T-helper 9 cell (primary cell): ENCODE results near the gene NRXN3.
"Not testable (repeated sequence)": the region's sequence is repeated elsewhere in the genome, so short reads cannot be mapped to it uniquely, and the experiment has no call there.

Experiments
- DNase-seq: peaks from one replicate; pipeline ENCODE4 v3.0.0-alpha.2; 2020

NRXN3 gene

GRCh38 chr14:78968265-78968664 lies 798.1 kb downstream of the NRXN3 start:
- no peak for DNase-seq

- DNase-seq = no peak
These were observed 800.5 kb downstream of the NRXN3 start for GRCh38 chr14:78970677-78971076.

GRCh38 chr14:78972440-78972839 lies 802.3 kb downstream of the NRXN3 start:
- DNase-seq = no peak

- DNase-seq = no peak
These were observed 804.5 kb downstream of the NRXN3 start for GRCh38 chr14:78974691-78975090.

DNA sequence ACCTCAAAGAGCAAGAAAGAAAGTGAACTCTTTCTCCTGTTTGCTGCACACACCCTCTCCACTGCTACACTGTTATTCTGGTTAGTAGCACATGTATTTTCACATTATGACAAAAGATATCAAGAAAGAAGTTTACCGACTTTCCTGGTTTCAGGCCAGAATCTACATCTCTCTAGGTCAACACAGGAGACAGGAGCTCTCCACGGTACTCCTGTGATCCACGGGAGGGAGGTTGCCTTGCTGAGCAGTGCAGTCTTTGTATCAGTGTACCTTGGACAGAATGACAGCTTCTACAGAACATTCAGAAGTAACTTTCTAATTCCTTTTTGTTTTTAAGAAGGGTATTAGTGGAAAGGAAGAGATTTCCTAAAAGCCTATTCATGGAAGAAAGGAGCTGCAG lies 805.6 kb downstream of the NRXN3 start:
- no peak for DNase-seq

DNA sequence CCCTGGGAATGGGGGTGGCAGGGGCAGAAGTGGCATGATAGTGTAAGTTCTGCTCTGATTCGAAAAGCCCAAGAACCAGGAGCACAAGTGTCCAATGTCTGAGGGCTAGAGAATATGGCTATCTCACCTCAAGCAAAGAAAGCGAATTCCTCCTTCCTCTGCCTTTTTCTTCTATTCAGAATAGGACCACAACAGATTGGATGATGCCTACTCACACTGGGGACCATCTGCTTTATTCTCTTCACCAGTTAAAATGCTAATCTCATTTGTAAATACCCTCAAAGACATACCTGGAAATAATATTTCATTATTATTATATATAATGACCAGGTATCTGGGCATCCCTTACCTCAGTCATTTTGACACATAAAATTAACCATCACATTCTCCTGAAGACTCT lies 808.7 kb downstream of the NRXN3 start:
- no peak for DNase-seq

DNA sequence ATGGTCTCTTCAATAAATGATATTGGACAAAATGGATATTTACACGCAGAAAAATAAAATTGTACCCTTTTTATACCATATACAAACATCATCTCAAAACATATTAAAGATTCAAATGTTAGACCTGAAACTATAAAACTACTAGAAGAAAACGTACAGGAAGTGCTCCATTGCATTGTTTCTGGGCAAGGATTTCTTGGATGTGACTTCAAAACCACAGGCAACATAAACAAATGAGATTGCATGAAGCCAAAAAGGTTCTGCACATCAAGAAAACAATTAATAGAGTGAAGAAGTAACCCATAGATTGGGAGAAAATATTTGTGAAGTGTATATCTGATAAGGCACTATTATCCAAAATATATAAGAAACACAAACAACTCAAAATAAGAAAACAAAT lies 812.4 kb downstream of the NRXN3 start:
- no peak for DNase-seq

GRCh38 chr14:78983126-78983525 lies 813.0 kb downstream of the NRXN3 start:
- no peak for DNase-seq

GRCh38 chr14:78985668-78986381 lies 815.7 kb downstream of the NRXN3 start:
- DNase-seq = no peak

DNA sequence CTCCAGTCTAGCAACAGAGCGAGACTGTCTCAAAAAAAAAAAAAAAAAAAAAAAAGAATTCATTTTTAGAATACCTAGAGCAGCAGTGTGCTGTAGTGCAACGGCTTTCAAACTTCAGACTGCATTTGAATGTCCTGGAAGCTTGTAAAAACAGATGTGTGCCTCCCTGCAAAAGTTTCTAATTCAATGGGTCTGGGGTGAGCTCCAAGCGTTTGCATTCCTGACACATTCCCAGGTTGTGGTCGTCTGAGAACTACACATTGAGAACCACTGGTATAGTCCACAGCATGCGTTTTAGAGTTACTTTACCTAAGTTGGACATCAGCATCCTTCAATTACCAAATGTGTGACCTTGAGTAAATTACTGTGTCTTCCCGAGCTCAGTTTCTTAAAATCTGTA lies 816.8 kb downstream of the NRXN3 start:
- no peak for DNase-seq

DNA sequence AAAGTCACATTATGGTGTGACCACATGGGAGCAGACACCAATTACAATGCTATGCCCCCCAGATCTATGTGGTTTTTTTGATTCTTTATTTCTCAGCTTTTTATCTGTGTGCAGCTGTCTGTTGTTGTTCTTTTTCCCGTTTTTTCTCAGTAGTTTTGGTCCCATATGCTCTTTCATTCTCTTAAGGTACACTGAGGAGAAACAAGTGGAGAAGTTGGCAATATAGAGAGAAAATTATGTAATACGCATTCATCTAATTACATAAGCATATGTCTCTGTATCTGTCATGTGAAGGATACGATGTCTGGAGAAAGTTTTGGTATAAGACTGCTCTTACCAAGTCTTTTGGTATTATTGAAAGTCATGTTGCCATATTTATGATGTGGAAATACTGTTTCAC lies 819.0 kb downstream of the NRXN3 start:
- DNase-seq = no peak

GRCh38 chr14:78992867-78993266 lies 822.7 kb downstream of the NRXN3 start:
- no peak for DNase-seq

DNA sequence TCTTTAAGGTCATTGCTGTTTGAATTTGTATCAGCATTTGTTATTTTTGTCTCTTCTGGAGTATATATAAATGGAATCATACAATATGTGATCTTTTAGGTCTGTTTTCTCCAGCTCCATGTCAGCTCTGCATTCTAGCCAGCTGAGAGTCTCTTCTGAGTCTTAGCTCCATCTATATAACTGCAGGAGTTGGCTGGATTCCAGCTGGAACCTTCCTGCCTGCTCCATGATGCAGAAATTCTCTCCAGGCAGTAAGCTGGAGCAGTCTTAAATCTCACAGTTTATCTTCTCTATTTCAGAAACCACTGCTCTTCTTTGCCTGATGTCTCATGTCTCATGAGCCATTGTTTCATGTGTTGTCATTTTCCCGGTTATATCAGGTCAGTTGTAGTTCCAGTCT lies 827.6 kb downstream of the NRXN3 start:
- no peak for DNase-seq

- no peak for DNase-seq
These were observed 839.1 kb downstream of the NRXN3 start for GRCh38 chr14:79009286-79009685.

DNA sequence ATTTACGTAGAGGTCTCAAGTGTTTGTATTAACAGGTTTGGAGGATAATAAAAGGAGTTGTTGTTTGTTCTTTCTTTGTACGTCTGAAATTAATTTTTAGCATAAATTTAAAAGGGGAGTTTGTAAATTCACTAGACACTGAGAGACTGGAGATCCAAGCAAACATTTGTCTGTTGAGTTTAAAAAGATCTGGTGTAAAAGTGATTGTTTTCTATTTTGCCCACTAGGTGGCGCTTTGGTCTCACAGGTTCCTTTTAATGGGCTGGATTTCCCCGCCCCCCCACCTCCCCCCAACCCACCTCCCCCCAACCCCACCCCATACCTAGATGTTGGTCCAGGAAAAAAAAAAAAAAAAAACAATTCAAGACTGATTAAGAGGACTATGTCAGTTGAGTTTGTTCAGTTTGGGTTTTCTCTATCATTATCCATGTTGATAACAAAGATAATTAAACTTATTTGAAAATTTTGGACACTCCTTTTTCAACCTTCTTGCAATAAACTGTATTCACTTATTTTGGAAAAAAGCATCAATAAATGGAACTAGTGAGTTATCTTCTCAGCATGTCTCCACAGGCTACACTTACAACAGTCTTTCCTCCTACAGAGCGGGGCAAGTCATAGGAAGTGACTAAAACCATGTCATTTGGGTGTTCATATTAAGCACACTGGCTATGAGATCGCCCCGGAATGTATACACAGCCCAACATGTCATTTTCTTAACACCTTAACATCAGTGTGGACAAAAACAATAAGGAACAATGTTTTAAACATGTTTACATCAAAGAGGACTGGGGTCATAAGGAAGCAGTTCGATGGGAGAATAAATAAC lies 841.1 kb downstream of the NRXN3 start:
- no peak for DNase-seq

DNA sequence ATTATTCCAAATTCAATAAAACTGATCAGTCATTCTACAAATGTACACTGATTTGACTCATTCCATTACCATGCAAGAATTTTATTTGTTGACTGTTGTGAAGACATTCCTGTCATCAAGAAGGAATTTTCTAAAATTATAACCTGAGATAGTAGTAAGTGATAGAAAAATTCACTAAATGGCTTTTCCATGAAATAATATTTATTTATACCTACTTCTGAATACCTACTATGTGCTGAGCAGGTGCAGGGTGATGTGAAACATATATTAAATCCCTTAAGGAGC lies 841.7 kb downstream of the NRXN3 start:
- DNase-seq = no peak

DNA sequence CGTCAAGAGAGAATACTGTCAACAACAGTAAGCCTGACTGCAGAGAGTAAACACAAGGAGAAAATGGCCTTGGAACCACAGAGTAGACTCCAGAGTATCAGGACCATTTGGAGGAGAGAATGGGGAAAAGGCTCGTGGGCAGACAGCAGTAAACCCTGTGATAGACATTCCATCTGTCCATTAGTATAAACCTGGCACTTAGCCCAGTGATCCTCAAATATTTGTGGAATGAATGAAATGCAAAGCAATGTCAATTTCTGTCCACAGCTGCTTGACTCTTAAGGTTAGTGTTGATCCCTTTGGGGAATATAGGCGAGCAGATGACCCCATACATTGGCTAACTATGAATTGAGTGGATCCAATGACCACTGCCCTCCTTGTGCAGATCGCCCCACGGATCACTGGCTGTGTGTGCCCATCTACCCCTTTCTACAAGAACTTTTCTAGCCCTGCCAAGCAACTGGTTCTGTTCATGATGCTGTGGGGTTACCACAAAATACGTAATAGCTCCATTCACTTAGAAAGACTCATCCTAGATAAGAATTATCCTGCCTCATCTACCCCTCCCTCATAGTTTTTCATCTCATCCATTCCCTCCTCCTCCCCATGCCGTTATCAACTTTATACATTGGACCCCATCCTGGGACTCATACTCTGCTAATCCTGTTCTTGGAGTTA lies 846.8 kb downstream of the NRXN3 start:
- DNase-seq = no peak

DNA sequence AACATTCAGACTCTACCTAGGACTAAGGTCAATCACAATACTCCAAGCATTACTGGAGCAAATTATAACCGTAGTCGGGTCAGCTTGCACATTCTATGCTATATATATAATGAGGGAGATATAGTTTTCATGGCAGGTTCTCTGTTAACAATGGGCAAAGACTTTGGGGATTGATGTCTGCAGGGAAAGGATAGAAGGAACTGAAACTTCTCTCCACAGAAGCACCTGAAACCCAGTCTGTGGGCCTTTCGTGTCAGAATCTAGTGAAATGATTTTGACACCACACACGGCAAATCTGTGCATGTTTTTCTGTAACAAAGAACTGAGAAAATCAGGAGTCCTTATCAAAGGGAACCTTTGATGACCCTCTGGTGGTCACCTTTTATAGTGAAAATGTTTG lies 847.4 kb downstream of the NRXN3 start:
- no peak for DNase-seq

- no peak for DNase-seq
These were observed 848.7 kb downstream of the NRXN3 start for GRCh38 chr14:79018836-79019235.

DNA sequence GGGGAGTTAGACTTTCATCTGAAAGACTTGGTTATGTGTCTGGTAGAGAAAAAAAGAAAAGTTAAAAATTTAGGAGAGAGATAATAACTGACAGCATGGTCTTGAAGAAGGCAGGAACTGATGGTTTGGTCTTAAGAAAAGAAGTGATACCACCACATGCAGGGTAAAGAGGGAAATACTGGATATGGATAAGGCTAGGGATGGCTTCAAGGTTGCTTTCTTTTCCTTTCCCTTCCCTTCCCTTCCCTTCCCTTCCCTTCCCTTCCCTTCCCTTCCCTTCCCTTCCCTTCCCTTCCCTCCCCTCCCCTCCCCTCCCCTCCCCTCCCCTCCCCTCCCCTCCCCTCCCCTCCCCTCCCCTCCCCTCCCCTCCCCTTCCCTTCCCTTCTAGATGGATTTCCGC lies 849.7 kb downstream of the NRXN3 start:
- DNase-seq = not testable (repeated sequence)

GRCh38 chr14:79021766-79022165 lies 851.6 kb downstream of the NRXN3 start:
- DNase-seq = no peak

DNA sequence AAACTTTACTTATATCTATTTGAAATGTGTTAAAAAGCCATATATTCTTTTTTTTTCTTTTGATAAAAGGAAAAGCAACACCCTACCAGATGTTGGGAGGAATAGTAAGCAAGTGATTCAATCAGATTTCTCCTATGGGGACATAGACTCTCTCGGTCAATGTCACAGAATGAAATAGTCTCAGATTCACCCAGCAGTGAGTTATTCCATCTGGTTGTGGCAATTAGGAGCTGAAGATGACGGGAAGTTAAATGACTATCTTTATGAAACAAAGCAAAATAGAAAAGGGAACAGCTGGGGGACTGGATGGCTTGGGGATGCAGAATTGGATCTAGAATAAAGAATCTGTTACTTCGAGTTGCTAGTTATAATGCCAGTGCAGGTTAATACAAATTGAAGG lies 857.0 kb downstream of the NRXN3 start:
- no peak for DNase-seq

- DNase-seq = no peak
These were observed 858.1 kb downstream of the NRXN3 start for GRCh38 chr14:79028281-79028680.

DNA sequence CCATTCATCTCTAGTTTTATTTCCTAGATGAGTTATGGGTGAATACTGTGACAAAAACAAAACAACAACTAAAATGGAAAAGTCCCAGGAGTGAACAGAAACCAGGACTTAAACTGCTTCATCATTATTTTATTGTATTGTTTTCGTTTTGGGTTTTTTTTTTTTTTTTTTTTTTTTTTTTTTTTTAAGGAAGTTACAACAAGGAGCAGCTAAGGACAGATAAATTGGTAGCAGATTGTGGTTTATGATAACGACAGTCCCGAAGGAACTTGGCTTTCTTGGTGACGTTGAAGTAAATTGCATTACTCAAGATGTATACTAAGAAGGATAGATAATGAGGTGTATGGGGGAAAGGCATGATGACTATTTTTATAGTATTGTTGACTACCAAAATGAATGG lies 866.3 kb downstream of the NRXN3 start:
- no peak for DNase-seq
